Hypothalamus (tissue), 51 donors: ENCODE measurements around the gene PPM1H.
"Not testable (repeated sequence)": the region's sequence is repeated elsewhere in the genome, so short reads cannot be mapped to it uniquely, and the experiment has no call there.

Experiments
- DNase-seq, 51 donors: peaks; one replicate each; lab custom pipeline; 2025; lab: John Stamatoyannopoulos, UW

PPM1H gene

GRCh38 chr12:62776575-62776974 is 158.4 kb downstream of the PPM1H start:
- no peak for DNase-seq

- no peak for DNase-seq
Measured at GRCh38 chr12:62774794-62775193, 160.2 kb downstream of the PPM1H start.

DNA sequence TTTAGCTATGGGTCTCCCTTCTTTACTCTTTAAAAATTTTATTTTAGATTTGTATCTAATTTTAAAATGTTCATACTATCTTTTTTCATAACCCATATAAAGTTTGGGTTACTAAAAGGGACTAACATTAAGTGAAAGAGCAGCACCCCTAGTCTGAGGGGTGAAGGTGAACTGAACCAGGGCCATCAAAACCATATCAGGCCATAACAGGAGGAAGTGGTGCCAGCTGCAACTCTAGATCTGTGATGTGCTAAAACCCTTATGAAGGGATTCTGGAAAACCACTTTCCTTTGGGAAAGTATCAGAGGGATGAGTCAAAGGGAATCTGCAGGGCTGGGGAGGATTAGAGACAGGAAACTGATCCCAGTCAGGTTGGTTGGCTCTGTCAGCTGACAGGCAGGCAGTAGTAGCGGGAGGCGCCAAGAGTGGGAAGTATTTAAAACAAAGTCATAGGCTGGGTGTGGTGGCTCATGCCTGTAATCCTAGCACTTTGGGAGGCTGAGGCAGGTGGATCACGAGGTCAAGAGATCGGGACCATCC is 162.5 kb downstream of the PPM1H start:
- no peak for DNase-seq

GRCh38 chr12:62771828-62772227 is 163.1 kb downstream of the PPM1H start:
- DNase-seq = no peak

DNA sequence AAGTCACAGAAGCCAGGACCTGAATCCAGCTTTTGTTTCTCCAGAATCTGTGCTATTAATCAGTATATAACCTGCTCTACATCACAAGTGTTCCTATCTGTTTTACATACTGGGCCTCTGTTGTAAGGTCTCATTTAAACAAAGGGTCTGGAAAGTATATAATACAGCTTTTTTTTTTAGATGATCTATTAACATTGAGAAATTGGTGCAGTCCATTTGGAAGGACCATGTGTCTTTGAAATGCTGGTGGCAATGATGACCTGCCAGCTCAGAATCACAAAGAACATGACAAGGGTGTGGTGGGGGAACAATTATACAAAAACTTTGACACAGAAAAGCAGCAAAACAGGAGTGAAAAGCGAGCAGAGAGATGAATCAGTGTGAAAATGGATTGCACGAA is 164.6 kb downstream of the PPM1H start:
- DNase-seq = no peak

GRCh38 chr12:62769076-62769619 is 165.8 kb downstream of the PPM1H start:
- DNase-seq = no peak

DNA sequence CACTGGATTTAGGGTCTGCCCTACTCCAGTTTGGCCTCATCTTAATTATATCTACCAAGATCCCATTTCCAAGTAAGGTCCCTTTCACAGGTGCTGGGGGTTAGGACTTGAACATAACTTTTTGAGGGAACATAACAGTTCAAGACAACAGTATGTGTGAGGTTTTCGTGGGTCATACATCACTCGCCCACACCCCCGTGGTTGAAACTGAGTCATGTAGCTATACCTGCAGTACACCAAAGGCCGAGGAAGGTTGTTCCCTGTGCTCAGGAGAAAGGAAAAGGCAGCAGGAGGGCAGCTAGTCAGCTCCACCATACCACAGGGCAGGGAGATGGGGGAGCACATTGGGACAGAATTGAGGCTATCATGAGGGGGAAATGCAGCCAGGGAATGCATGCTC is 167.0 kb downstream of the PPM1H start:
- DNase-seq = no peak

DNA sequence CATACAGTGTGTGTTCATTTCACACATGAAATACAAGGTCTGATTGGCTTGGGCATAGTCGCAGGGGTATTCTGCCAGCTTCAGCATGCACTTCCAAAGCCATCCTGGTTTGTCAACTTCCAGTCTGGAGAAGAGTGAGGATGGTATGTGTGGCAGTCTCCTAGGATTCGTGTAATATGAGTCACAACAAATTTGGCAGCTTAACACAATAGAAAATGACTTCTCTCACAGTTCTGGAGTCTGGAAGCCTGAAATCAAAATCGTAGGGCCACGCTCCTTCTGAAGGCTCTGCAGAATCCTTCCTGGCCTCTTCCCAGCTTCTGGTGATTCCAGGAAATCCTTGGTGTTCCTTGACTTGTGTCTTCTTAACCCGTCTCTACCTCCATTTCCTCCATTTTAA is 167.5 kb downstream of the PPM1H start:
- DNase-seq = peak in 1 of 51 donors; percentile 5

DNA sequence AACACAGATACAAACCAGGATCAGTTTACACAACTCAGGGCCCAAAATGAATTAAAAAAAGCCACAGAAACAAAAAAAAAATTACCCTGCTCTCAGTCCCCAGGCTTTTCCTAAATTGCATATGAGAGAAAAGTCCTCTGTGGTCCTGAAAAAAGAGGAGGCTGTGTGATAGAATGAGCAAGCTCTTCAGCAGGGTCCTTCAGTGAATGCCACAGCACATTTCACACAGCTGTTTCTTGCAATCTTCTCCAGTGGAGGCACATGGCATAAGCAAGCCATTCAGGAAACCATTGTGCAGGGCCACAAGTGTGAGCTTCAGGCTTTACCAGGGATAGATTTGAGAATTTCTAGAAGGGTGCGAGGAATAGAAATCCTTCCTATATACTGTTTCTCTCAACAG is 168.5 kb downstream of the PPM1H start:
- no peak for DNase-seq

DNA sequence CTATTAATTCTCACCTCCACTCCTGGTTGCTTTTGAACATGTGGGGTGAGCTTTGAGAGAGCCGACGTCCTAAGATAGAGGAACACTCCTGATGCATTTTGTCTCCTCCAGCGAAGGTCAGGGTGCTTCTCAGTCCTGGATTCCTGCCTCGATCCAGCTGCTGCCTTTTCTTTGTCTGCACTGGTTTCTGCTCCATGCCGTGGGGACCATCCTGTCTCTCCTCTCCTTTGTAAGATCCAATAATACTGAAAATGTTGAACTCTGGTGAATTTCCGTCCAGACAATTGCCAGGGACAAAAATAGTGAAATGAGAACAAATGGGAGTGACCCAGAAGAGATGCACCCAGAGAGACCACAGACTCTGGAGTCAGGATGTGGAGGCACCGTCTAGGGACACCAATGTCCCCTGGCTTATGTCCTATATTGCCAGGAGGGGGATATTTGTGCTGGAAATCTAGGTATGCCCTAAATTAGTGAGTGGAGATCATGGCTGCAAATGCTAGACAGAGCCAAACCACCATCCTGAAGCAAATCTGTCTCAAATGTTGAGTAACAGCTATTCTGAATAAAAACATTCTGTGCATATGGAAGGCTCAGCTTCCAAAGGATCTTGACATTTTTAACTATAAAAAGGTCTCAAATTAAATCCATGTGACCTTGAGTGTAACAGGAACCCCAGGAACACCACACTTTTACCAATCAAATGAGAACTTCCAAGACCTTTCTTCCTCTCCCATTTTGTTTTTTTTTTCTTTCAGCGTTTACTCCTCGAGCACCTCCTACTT is 170.9 kb downstream of the PPM1H start:
- DNase-seq = no peak

DNA sequence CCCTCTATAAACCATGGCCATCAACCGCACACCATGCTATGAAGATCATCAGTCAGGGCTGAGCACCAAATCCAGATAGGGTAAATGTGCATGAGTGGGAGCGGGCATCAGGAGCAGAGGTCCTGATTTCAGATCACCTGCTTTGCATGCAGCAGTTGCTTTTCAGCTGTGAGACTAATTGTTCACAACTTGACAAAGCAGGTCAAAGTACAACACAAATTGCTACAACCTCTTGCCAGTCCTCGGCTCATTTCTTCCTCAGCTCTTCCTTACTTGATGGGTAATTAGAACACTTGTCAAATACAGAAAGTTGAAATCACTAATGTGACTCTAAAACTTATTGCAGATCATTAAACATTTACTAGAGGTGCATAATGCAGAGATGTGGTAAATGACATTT is 171.6 kb downstream of the PPM1H start:
- no peak for DNase-seq

DNA sequence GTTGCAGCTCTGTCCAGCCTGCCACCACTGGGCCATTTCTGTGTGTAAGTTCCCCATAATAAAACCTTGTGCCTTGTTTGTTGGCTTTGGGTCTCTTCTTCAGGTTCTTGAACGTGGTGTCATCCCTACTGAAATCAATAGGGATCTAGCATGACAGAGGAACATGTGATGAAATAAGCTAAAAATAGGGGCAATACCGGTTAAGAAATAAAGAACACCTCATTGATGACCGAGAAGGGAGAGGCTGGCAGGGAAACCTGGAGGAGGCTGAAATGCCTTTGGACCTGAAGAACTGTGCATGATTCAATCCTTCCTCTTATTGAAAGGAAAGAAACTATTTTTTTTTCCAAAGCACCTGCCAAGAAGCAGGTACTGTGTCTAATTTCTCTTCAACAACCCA is 172.3 kb downstream of the PPM1H start:
- DNase-seq = no peak

DNA sequence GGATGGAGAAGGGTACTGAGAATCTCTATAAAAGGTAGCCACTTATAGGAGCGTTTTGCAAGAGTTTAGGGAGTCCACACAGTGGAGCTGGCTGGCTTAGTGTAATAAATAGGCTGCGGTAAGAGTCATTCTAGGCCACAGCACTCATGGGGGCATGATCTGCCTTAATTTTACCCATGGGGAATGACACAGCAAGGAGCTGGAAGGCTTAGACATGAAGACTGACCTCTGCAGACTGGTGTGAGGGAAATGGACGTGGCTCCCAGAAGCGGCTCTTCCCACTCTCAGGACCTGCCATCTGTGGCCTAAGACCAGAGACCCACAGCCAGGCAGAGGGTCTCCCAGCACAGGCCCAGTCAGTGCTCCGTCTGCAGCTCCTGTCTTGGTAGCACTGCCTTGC is 173.3 kb downstream of the PPM1H start:
- no peak for DNase-seq

GRCh38 chr12:62760779-62761178 is 174.2 kb downstream of the PPM1H start:
- no peak for DNase-seq

DNA sequence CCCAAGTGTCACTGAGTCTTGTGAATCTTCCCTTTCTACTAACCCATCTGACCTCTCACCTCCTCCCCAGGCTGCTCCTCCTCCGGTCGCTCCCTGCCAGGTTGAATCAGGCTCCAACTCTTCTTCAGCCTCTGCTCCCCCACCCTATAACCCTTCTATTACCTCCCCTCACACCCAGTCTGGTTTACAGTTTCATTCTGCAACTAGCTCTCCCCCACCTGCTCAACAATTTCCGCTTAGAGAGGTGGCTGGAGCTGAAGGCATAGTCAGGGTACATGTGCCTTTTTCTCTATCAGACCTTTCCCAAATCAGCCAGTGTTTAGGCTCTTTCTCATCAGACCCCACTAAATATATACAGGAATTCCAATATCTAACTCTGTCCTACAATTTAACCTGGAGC is 174.6 kb downstream of the PPM1H start:
- not testable (repeated sequence) for DNase-seq

DNA sequence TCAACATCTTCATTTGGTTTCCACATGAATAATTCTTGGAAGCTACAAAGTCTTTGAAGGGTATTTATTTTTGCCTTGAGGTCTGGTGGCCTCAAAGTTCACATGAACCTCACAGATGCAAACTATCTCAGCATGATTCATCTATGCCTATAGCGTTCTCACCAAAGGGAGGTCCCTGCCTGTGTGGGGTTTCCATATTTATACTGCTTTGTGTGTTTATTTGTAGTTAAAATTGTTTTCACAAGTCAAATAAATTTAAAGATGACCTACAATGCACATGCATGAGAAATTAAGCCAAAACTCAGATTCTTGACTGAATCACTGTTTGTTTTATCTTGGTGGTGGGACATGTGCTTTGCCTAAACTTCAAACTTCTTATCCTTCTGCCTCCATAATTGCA is 176.7 kb downstream of the PPM1H start:
- no peak for DNase-seq

DNA sequence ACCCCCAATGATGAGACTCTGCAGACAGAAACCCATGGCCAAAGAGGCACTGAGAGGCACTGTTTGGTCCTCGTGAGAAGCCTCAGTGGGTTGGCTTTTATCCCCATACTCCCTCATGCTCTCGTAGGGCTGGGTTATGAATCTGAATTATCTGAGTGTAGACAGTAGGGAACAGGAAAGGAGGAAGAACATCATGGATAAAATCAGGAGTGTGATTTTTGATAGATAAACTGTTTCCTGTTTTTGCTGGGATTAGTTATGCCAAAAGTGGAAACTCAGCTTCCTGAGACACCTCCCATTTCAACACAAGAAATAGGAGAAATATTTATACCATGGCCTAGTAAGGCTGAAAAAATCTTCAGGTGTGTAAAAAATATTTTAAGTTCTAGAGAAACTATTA is 177.9 kb downstream of the PPM1H start:
- no peak for DNase-seq

GRCh38 chr12:62754706-62755105 is 180.2 kb downstream of the PPM1H start:
- DNase-seq = no peak

- DNase-seq = no peak
Measured at GRCh38 chr12:62751810-62752155, 183.2 kb downstream of the PPM1H start.

GRCh38 chr12:62750941-62751809 is 183.8 kb downstream of the PPM1H start:
- no peak for DNase-seq

DNA sequence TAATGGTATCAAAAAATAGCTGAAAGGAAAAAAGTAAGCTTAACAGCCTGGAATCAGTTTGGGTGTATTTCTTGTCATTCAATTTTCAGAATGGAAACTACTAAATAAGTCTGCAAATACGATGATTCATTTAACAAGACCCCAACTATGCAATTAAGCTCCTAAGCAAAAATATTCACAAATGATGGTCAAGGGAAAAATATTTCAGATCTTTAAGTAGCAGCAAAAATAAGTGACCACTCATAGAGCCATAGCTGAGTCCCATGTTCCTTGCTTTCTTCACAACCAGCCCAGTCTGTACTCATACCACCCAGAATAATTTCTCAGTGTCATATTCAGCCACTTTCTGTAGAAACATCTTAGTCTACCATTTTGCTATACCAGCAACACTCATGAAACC is 185.4 kb downstream of the PPM1H start:
- no peak for DNase-seq
